Stimulated activated CD4-positive, alpha-beta T cell treated with anti-CD3 and anti-CD28 coated beads, Interleukin-4, amount 100 ng/mL, for 1 hour (primary cell): ENCODE data around the gene TMEM238L.

ENCODE experiments used
- DNase-seq: peaks from one replicate; pipeline ENCODE4 v3.0.0-alpha.2; 2020

The TMEM238L gene

GRCh38 chr17:10772425-10773380 is 31.2 kb downstream of the TMEM238L start:
- DNase-seq: peak; percentile 13

GRCh38 chr17:10771148-10771547 is 32.8 kb downstream of the TMEM238L start:
- no peak for DNase-seq

GRCh38 chr17:10769840-10770239 is 34.1 kb downstream of the TMEM238L start:
- no peak for DNase-seq

GRCh38 chr17:10768750-10769251 is 35.1 kb downstream of the TMEM238L start:
- no peak for DNase-seq

GRCh38 chr17:10767232-10767631 is 36.7 kb downstream of the TMEM238L start:
- DNase-seq: no peak

- DNase-seq: no peak
Measured at GRCh38 chr17:10762037-10762436, 41.9 kb downstream of the TMEM238L start.

GRCh38 chr17:10761281-10761680 is 42.6 kb downstream of the TMEM238L start:
- DNase-seq: no peak

GRCh38 chr17:10758062-10758461 is 45.8 kb downstream of the TMEM238L start:
- no peak for DNase-seq

- no peak for DNase-seq
Measured at GRCh38 chr17:10757647-10758046, 46.3 kb downstream of the TMEM238L start.

- DNase-seq: no peak
Measured at GRCh38 chr17:10757067-10757466, 46.8 kb downstream of the TMEM238L start.

GRCh38 chr17:10756619-10757018 is 47.3 kb downstream of the TMEM238L start:
- no peak for DNase-seq

- DNase-seq: no peak
Measured at GRCh38 chr17:10756185-10756584, 47.7 kb downstream of the TMEM238L start.

GRCh38 chr17:10755592-10756127 is 48.2 kb downstream of the TMEM238L start:
- DNase-seq: no peak

GRCh38 chr17:10754861-10755591 is 48.9 kb downstream of the TMEM238L start:
- DNase-seq: no peak

GRCh38 chr17:10754109-10754508 is 49.8 kb downstream of the TMEM238L start:
- DNase-seq: peak; percentile 26

GRCh38 chr17:10752696-10753095 is 51.2 kb downstream of the TMEM238L start:
- DNase-seq: no peak

- no peak for DNase-seq
Measured at GRCh38 chr17:10751563-10751962, 52.3 kb downstream of the TMEM238L start.

GRCh38 chr17:10750210-10750609 is 53.7 kb downstream of the TMEM238L start:
- DNase-seq: no peak

- no peak for DNase-seq
Measured at GRCh38 chr17:10748531-10749181, 55.2 kb downstream of the TMEM238L start.

- DNase-seq: no peak
Measured at GRCh38 chr17:10745231-10745630, 58.7 kb downstream of the TMEM238L start.
